Hematopoietic multipotent progenitor cell treated with erythropoietin and hydrocortisone succinate and interleukin-3 and kit ligand, for 4 days (in vitro differentiated cells): ENCODE data around the gene HENMT1.
"Not testable (repeated sequence)": the region's sequence is repeated elsewhere in the genome, so short reads cannot be mapped to it uniquely, and the experiment has no call there.

Experiments
- DNase-seq: peaks from one replicate; pipeline ENCODE4 v3.0.0-alpha.2; 2015

HENMT1 gene

DNA sequence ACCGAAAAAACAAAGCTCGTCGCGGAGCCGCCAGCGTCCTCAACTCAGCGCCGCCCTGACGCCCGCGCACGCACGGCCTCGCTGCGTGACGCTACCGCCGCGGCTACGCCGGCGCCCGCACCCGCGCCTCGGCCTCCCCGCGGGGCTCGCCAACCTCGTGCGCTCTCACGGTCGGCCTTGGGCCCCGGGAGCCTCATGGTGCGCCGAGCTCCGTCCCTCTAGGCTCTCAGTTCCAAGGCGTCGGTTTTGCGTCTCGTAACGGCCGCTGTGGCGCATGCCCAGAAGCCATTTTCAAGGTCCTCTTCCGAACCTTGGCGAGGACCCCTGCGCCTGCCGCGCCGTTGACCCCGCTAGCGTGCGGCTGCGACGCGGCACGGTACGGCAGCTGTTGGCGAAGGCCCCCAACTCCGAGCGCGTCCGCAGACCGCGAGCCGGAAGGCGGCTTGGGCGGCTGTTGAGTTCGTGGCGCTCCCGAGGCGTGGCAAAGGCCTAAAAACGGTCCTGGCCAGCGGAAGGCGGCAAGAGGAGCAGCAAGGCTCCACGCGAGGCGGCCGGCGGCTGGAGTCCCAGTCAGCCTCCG lies at the start of gene HENMT1:
Gene HENMT1 (minus strand): TSS at position 64 of the 580 bp plus-strand sequence. CDS start 1,209 bp downstream, outside the sequence.
- DNase-seq: peak; percentile 86

DNA sequence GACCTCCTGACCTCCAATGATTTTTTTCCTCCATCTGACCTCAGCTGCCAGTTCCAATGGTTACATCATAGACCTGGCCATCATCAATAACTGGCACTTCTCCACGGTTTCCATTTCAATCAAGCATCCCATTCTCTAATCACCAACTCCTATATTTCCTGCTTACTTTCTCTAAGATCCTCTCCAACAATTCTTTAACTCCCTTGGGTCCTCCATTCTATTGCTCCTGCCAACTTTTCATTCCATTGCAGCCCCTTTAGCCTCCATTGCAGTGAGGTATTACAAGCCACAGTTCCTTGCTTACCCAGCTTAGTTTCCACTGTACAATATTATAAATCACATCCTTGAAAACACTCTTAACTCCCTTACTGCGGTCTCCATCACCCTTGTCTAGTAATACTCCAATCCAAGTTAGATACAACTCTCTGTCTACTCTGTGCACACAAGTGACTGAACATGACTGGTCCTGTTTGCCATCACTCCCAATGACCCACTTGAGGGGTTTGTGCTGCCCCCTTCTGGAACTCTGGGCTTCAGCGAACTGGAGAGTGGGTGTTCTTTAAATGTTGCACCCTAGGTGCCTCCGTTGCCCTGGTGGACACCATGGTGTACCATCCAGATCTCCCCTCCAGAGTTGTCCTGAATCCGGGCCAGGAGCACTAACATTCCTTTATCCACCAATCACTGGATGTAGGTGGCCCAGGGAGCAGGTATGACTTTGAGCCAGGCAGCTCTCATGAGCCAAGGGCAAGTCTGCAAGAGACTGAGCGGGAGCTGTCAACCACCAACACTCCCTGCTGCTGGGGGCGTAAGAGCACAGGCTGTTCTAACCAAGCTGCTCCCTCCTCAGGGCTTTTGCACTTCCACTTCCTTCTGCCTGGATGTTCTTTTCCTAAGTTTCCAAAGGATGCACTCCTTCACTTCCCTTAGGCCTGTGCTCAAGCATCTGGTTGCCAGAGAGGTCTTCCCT lies 48.1 kb upstream of the HENMT1 start:
- peak; percentile 64 for DNase-seq

DNA sequence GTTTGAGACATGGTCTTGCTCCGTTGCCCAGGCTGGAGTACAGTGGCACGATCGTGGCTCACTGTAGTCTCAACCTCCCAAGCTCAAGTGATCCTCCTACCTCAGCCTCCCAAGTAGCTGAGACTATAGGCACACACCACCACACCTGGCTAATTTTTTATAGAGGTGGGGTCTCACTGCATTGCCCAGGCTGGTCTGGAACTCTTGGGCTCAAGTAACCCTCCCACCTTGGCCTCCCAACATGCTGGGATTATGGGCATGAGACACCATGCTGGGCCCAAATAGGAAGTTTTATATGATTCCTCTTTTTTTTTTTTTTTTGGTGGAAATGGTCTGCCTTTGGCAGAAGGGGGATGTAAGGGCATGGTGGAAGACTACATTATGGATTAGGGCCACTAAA lies 45.8 kb upstream of the HENMT1 start:
- DNase-seq: no peak

DNA sequence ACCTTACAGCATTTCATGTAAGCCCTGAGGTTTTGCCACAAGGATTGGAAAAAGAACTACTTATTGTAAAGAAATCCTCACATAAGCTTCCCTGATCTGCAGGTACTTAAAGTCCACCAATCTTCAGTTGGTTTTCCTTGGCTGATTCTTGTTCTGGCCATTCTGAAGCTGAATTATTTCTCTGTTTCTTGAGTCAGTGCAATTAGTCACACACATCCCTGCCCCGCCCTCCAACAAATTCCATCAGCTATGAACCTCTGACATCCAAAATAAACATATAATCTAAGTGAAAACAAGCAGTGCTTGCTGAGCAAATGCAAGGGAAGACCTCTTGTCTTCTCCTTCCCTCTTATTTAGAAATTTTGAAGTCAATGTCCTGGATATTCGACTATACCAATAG lies 43.6 kb upstream of the HENMT1 start:
- DNase-seq: no peak

DNA sequence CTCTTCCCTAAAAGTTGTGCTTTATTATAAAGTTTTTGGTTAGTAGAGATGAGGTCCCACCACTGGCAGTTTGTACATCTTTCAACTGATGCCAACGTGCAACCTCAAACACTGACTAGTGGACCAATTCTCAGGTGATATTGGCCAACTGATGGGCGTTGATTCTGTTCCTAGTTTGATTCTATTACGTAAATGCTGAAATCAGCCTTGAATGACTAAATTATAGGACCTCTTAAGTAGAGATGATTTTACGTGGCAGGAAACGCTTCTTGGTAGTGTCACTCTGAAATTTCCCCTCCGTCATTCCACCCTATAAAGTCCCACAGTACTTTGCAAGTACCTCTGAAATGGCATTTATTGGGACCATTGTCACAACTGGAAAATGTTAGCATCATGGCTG lies 43.0 kb upstream of the HENMT1 start:
- DNase-seq: no peak

DNA sequence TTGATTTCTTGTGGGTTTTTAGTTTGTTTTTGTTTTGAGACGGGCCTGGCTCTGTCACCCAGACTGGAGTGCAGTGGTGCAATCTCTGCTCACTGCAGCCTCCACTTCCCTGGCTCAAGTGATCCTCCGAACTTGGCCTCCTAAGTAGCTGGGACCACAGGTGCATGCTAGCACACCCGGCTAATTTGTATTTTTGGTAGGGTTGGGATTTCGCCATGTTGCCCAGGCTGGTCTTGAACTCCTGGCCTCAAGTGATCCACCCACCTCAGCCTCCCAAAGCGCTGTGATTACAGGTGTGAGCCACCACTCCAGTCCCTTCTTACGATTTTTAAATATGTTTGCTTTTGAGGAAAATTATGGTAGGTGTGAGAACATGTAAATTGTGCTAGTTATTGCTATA lies 41.2 kb upstream of the HENMT1 start:
- DNase-seq: not testable (repeated sequence)

DNA sequence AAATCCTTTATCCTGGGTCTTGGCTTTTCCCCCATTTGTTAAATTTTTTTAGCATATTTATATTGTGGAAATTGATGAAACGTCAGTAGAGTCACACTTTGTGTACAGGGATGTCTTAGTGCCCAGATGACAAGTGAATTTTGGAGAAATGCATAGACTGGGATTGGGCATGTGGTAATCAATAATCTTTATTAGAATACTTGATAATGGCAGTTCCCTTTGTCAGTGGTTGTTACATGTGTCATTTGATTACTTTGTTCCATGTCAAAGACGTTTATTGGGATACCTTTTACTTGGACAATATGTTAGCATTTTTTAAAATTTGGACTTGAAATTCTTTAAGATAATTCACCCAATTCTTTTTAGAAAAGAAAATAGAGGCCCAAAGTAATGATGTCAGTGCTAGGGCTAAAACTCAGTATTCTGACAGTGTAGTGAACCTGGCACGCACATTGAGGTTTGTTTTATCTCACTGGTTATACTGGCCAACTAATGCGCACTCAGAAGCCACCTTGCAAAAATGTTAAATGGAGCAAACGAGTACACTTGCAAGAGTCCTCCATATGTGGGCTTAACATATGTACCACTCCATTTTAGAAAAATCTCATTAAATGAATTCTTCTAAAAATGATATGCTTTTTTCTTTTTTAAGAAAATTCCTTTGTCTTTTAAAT lies 40.4 kb upstream of the HENMT1 start:
- no peak for DNase-seq

DNA sequence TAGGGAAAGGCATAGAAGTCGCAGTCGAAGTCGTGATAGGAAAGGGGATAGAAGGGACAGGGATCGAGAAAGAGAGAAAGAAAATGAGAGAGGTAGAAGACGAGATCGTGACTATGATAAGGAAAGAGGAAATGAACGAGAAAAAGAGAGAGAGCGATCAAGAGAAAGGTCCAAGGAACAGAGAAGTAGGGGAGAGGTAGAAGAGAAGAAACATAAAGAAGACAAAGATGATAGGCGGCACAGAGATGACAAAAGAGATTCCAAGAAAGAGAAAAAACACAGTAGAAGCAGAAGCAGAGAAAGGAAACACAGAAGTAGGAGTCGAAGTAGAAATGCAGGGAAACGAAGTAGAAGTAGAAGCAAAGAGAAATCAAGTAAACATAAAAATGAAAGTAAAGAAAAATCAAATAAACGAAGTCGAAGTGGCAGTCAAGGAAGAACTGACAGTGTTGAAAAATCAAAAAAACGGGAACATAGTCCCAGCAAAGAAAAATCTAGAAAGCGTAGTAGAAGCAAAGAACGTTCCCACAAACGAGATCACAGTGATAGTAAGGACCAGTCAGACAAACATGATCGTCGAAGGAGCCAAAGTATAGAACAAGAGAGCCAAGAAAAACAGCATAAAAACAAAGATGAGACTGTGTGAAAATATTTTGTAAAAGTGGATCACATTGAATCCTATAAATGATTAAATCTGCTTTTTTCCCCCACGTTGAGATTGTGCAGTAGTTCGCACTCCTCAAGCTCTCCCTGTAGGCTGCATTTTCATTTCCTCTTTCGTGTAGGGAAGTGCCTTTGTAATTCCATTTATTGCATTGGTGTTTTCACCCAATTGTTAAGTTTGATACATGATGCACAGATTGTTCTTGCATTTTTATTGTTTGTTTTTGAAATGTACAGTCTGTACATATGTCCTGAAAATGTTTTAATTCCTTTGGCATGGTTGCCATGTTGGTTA lies 38.8 kb upstream of the HENMT1 start:
- DNase-seq: no peak

DNA sequence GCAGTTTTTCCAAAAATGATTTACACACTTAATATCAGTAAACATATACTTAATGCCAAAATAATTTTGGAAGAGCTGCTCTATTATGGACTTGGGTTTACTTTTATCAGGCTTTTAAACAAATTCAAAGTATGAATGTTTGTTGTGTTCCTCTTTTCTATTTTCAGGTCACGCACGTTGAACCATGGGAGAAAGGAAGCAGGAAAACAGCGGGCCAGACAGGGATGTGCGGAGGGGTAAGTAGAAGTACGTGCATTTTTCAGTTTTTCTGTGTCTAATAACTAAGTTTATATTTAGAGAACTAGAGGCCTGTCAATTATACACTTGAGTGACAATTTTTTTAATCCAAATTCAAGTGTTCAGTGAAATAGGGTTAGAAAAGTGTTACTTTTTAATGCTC lies 34.6 kb upstream of the HENMT1 start:
- DNase-seq: peak; percentile 32

DNA sequence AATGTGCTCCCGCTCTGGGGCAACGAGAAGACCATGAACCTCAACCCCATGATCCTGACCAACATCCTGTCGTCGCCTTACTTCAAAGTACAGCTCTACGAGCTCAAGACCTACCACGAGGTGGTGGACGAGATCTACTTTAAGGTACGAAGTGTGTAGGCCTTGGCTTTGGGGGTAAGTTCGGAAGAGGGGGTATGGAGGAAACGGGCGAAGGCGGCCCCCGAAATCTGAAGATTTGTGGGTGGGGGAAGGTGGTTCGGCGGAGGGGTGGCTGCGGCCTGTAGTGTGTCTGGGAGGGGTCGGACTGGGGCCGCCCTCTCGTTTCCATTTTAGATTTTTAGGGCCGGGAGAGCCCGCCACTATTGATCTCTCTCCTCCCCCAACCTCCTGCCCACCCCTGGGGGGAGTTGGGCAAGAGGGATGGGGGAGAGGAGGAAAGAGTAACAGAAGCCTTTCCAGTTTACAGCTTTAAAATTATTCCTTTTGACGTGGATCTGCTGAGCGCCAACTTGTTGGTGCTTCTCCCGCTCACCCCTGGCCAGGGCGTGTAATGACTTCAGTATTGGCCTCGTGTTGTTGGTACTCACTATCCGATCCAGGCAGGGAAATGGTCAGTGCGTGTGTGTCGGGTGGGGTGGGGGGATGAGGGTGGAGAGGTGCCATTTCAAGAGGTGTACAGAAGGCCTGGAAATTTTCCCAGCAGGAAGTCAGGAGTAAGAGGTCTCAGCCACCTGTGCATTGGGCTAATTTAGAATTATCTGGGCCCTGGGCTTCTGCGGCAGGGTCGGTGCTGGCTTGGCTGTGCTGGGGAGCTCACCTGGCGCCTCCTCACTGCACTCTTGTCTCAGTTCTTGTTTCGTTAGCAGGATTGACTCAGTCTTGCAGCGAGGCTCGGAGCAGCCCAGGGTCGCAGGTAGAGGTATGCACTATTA lies 32.1 kb upstream of the HENMT1 start:
- peak; percentile 86 for DNase-seq

DNA sequence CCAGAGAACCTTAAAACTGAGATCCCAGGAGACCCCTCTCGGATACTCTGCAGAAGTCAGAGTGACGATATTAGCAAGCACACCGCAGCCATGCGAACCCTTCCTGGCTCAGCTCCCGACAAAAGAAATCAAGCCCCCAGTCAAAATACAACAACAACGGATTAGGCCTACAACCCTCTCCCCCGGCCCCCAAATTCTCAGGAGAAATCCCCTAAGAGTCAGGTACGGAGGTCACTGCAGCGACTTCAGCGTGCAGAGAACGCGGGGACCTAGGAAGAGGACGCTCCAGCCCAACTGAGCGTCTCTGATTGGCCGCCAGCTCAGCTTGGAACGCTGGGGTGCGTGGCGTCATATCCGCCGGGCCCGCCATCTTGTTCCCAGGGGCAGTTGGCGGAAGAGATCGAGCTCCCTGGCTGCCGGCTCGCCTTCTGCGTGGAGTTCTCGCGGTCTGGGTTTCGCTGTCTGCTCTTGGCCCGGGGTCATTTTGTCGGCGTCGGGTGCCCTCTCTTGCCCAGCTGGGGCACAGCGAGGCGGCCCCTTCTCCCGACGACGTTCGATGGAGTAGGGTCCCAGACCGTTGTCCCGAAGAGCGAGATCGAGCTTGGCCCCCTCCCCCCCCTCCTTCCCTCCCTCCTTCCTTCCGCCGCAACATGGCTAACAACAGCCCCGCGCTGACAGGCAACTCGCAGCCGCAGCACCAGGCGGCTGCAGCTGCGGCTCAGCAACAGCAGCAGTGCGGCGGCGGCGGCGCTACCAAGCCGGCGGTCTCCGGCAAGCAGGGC lies 31.2 kb upstream of the HENMT1 start, which contains the start of gene PRPF38B:
Gene PRPF38B (plus strand): TSS at position 369 of the 782 bp plus-strand sequence. CDS start 282 bp downstream, at position 651.
- peak; percentile 98 for DNase-seq

DNA sequence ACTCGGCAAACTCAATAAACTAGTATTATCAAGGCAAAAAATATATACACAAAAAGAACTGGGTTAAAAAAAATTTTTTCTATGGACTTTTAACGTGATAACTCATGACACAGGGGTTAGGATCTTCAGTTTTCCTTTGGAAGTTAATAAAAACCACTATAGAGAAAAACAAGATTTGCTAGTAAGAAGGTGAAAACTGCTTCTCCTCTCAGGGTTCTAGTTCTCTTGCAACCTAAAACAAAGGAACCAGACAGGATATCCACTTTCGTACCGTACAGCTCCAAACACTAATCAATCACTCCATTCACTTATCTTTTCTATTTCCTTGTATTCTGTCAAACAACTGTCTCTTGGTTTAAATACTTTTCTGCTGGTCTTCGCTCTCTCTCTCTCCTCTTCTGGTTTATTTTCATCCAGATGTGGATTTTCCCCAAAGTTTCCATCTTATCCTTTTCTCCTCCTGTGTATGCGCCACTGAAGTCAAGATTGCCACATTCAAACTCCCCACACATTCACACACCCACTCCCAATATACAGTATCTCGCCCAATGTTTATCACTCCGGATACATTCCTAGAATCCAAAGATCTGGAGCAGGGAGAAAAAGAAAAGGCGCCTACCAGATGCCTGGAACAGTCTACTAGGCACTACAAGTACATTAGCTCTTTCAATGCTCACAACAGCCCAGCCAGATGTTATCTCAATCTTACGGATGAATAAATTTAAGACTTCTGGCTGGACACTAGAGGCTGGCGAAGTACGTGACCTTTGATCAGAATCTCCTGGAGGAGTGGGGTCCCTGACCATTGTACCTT lies 30.4 kb upstream of the HENMT1 start:
- peak; percentile 75 for DNase-seq

DNA sequence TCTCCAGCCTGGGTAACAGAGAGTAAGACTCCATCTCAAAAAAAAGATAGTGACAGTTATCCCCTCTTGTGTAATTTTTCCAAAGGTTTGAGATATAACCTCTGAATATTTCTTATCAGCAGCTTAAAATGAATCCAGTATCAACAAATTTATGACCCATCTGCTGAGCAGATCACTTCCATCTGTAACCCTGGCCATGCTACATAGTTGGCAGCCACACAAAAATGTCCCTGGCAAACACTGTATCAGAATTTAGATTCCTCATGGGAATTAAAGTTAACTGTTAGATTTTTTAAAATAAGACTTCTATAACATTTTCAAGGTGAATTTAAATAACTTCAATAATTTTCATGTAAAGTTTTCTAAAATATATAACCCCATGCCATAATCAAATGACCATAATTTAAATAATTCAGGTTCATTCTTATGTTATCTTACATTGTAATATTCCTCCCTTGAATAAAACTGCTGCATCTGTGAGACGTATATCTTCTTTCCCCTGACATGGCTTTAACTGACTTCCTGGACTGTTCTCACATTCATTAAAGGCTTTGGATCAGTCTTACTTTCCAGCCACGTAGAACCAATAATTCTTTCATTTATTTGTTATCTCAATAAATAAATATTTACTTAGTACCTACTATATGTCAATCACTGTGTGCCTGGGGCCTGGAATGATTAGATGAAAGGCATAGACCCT lies 25.9 kb upstream of the HENMT1 start:
- peak; percentile 57 for DNase-seq

DNA sequence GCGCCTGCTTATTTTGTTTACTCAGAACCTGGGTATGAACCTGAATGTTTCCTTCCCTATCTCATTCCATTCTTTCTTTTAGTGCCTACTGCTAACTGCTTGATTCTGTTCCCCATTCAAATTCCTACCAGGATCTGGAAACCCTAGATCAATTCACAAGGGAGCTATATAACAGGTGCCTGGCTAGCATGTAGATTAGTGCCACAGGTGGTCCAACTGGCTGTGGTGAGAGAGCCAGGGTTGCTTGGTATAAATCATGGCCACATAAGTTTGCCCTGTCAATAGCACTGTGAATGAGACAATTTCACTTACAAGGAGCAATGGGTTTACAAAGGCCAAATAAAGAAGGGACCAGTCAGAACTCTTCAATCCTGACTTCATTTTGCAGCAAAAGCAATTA lies 24.6 kb upstream of the HENMT1 start:
- DNase-seq: no peak

DNA sequence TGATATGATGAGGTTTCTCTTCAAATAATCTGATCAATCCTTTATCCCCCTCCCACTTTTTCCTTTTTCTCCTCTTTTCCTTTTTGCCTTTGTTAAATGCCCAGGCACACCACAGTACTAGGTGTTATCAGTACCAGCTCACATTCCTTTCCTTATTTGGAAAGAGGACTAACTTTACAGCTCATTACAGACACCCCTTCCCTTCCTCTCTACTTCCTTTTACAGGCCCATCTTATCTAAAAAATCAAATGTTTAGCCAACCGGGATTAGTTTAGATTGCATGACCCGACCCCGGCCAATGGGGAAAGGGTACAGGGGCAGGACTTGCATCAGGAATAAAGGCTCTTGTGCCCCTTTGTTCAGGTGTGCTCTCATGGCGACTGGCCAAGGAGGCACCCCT lies 20.8 kb upstream of the HENMT1 start:
- DNase-seq: not testable (repeated sequence)

DNA sequence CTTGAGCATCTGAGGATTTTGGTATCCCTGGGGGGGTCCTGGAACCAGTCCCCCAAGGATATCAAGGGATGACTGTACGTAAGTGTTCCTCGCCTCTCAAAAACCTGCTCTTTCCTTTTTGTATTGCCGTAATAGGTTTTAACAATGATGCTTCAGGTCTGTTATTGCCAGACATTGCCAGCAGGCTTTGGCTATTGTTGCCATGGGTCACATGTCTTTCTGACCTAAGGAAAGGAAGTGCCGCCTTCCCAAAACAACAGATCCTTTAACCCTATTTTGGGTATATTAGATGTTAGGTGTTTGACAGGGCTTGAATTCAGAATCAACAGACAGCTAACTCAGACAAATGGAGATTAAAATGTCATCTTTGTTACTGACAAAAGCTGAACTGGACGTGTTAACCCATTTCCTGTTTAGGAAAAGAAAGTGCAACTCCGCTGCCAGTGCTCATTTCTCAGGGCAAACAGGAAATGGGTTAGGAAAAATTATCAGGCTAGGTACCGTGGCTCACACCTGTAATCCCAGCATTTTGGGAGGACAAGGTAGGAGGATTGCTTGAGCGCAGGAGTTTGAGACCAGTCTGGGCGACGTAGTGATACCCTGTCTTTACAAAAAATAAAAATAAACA lies 18.8 kb upstream of the HENMT1 start:
- DNase-seq: no peak

DNA sequence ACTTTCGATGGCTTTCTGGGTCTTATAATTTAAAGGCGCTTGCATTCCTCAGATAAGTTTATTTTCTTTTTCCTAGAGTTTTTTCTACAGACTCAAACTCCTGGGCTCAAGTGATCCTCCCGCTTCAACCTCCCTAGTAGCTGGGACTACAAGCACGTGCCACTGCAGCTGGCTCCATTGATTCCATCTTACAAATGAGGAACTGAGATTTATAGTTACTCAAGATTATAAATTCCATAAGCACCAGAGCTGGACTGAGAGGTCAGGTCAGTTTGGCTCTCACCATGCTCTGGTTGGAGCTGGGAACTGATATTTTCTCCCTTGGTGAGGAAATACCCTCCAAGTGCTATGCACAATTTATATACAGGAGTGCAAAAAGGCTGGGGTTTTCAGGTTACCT lies 17.8 kb upstream of the HENMT1 start:
- no peak for DNase-seq

DNA sequence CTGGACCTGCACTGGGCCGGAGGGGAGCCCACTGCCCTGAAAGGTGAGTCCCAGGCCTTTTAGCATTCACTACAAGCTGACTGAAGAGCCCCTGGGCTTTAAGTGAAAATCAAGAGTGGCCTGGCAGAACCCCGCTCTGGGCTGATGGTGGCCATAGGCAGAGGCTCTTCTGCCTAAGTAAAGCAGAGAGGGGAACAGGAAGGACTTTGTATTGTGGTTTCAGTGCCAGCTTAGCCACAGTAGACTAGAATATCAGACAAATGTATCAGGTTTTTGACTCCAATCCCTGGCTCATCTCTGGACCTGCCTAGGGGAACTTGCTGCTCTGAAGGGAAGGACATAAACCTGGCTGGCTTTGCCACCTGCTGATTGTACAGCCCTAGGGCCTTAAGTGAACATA lies 10.2 kb upstream of the HENMT1 start:
- DNase-seq: peak; percentile 51
